NCI-H2081 treated with DMSO at 0.1 percent for 48 hours (cell line): Measurements from ENCODE around the gene UNC13B.
"Not testable (repeated sequence)": the region's sequence is repeated elsewhere in the genome, so short reads cannot be mapped to it uniquely, and the experiment has no call there.

ENCODE experiments used
- DNase-seq: peaks from one replicate; lab custom pipeline; 2025; lab: John Stamatoyannopoulos, UW

UNC13B gene

DNA sequence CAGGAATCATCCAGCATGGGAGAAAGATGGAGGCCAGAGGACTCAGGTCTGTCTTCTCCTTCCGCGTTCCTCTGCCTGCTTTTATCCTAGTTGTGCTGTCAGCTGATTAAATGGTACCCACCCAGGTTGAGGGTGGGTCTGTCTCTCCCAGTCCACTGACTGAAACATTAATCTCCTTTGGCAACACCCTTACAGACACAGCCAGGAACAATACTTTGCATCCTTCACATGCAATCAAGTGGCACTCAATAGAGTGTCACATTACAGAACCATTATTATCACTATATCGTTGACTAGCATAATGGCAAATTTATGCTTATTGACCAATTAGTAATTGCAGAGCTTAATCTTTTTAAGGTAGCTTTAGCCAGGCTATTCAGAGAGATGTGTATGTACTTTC is 64.8 kb downstream of the UNC13B start:
- peak; percentile 41 for DNase-seq

DNA sequence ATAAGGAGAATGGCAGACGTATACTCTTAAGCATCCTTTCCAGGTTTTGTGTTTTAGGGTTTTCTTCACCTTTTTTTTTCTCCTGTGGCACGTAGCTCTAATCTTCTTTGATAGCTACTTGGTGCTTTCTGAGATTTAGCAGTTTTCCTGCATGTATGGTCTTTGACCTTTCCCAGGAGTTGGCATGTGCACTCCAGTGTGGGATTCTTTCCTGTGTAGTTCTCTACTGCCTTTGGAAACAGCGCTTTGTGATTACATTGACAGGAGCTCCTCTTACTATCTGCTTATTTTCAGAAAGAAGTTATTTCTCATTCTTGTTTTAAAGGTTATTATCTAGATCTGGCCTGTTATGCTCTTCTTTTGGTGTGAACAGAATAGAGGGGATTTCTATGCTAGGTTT is 65.5 kb downstream of the UNC13B start:
- no peak for DNase-seq

DNA sequence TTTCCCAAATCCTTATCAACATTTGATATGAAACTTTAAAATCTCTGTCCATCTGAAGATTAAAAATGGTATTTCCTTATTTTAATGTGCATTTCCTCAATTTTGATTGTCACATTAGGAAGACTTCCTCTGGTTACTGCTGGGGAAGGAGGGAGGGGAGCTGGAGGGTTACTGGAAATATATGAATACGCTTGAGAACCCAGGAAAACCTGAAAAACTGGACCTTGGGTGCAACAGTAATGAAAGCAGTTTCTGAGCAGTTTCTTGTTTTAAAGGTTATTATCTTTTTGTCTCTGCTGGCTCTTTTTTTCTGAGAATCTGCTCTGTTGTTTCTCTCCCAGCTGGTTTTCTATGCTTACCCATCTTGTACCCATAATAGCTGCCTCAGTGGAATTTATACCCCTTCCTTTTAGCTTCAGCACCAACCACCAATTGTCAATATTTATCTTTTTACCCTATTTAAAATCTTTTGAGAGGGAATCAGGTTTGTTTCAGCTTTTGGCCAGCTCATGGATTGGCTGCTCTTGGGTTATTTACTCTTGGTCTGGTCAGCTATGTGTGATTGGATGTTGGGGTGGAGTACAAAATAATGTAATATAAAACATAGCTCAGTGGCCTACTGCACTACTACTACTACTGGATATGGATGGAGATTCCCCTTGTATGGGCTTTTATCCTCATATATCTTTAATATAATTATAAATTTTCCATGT is 67.4 kb downstream of the UNC13B start:
- no peak for DNase-seq

DNA sequence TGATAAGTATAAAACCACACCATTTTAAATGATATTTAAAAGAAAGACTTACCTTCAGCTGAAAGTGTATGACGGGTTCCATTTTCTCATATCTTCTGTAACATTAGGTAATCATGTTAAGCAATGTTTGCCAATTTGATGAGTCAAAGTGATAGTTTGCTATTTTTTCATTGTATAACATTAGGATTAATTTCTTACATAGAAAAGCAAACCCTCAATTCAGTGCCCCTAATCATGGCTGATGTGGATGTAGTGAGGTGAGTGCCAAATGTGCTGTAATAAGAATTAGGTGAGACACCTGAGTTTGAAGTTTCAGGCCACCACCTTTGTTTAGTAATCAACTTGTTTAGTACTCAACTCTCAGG is 68.0 kb downstream of the UNC13B start:
- no peak for DNase-seq

DNA sequence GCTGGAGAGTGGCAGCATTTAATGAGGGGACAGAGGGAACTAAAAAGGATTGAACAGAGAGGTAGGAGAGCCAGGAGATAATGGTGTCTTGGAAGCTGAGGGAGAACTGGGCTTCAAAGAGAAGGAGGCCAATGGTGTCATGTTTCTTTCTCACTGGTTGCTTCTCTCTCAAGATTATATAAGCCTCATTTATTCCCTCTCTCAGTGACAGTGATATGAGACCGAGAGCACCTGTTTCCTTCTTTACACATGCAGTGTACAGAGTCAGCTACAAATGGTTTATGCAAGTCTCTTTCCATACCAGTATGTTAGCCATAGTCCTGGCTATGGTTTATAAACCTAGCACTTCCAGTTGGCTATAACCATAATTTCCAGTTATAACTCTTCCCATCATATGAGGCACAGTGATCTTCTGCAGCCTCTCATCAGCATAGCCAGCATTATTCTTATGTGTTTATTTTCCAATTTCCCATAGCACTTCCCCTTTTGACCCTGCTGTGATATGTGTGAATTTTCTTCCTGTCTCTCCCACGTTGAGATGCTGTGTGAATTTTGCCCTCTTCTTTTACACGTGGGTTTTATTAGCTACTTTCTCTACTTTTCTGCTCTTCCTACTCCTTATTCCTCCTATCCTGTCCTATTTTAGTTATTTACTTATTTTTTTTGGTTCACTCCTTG is 71.2 kb downstream of the UNC13B start:
- no peak for DNase-seq

DNA sequence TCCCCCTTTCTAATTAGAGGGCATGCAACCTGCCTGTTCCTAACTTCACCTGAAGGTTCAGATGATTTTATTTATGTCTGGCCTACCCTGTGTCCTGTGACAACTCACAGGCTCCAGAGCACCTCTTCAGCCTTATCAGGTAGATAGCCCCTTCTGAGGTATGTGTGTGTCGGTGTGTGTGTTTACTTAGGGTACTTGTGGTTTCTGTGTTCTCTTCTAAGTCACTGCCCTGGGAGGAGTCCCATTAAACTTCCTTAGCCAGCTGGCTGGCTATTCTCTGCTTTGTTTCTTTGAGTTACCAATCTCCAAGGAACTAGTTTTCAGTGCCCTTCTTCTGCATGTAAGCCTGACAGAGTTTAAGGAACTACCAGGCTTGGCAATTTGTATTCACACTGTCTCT is 74.9 kb downstream of the UNC13B start:
- no peak for DNase-seq

DNA sequence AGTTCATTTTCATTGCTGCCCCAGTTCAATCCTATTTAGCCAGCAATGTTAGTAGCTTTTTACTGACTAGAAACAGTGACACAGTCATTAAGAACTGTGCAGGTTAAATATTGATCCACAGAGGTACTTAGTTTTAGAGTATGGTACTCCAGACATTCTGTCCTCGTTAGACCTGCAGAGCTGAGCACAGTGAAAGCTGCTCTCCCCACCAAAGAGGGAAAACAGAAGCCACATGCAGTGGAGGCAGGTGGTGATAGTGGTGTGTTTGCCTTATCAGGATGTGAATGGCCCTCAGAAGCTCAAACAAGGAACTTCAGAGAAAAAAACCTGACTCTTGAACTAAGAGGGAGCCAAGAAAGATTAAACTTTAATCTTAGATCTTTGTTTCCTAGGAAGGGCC is 75.5 kb downstream of the UNC13B start:
- no peak for DNase-seq

DNA sequence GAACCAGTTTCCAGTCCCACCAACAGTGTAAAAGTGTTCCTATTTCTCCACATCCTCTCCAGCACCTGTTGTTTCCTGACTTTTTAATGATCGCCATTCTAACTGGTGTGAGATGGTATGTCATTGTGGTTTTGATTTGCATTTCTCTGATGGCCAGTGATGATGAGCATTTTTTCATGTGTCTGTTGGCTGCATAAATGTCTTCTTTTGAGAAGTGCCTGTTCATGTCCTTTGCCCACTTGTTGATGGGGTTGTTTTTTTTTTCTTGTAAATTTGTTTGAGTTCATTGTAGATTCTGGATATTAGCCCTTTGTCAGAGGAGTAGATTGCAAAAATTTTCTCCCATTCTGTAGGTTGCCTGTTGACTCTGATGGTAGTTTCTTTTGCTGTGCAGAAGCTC is 84.1 kb downstream of the UNC13B start:
- DNase-seq = not testable (repeated sequence)

DNA sequence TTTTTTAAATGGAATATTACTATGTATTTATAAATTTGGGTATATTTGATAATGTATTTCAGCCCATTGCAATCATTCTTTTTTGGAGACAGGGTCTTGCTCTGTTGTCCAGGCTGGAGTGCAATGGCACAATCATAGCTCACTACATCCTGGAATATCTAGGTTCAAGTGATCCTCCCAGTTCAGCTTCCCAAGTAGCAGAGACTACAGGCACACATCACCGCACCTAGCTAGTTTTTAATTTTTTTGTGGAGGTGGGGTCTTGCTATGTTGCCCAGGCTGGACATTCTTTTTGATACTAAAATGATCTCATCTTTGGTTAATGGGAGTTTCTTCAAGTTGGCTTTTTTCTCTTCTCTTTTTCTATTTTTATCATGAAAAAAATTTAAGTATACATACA is 91.3 kb downstream of the UNC13B start:
- DNase-seq = no peak

DNA sequence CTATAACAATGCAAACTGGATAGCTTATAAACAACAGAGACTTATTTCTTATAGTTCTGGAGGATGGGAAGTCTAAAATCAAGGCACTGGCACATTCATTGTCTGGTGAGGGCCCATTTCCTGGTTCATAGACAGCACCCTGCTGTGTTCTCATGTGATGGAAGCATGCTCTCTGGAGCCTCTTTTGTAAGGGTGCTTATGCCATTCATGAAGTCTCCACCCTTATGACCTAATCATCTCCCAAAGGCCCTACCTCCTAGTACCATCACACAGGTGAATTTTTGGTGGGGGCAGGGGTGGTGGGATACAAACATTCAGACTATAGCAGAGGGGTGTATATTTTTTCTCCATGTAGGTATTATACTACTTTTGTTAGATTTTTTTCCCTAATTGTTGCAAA is 92.4 kb downstream of the UNC13B start:
- DNase-seq = no peak

DNA sequence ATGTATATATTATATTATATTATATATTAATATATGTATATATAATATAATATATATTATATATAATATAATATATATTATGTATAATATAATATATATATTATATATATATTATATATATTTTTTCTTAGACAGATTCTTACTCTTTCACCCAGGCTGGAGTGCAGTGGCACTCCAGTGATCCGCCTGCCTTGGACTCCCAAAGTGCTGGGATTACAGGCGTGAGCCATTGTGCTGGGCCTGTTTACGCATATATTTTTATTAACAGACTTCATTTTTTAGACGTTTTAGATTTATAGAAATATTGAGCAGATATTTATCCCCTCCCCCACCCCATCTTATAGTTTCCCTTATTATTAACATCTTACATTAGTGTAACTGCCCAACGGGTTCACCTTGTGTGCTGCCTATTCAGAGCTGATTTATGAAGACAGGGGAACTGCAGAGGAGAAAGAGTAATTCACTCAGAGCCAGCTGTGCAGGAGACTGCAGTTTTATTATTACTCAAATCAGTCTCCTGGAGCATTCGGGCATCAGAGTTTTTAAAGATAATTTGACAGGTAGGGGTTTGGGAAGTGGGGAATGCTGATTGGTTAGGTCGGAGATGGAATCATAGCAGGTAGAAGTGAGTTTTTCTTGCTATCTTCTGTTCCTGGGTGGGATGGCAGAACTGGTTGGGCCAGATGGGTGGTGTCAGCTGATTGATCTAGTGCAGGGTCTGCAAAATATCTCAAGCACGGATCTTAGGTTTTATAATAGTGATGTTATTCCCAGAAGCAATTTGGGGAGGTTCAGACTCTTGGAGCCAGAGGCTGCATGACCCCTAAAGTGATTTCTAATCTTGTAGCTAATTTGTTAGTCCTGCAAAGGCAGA is 93.4 kb downstream of the UNC13B start:
- no peak for DNase-seq

DNA sequence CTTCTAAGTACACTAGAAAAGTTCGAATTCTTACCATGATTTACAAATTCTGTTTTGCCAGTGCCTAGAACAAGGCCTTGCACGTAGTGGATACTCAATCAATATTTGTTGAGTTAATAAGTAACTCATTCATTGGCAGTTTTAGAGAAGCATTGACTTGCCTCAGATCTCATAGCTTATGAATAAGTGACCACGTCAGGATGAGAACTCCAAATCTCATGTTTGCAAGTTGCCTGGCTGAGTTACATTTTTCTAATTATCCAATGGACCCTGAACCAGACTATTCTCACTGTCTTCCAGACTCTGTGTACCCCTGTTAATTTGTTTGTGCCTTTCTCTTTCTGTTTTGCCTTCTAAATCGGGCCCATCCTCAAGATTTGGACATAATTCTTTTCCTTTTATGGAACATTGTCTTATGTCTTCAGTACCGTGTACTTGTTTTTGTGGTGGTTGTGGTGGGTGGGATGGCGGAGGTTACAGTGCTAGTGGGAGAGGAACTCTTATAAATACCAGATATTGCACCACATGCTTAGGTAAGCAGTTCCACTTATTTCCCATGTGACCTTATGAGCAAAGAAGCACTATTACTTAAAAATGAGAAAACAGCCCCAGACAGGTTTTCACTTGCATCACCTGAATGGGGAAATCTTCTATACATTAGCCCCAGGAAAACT is 96.3 kb downstream of the UNC13B start:
- no peak for DNase-seq

DNA sequence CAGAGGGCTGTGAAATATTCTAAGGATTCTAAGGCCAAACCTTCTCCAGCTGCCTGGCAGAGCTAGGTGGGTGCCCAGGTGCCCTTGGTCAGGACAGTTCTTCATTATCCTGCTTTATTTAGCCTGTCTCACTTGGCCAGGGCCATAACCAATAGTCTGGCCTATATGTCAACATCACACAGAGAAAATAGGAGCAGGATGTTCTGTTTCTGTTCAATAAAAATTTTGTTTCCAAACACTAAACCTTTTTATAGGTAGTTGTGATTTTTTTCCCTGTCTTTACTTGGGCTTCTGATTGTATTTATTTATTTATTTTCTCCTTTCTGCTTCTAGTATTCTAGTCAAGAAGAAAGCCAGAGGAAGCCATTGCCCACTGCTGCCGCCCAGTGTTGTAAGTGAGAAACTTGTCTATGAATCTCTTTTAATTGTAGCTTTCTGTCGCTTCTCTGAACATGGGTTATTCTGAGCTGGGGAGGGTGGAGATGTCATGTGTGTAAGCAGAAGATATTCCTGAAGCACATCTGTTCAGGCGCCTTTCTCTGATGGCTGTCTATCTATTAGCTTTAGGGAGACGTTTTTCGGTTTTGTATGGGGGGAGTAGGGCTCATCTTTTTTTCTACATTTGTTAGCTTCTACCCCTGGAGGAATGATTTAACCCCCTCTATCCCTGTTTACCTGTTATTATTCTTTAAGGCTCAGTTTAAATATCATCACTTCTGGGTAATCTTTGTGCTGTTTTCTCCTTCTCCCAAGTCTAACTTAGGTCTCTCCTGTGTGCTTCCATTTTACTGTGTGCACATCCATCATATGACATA is 97.1 kb downstream of the UNC13B start:
- DNase-seq = peak; percentile 5

DNA sequence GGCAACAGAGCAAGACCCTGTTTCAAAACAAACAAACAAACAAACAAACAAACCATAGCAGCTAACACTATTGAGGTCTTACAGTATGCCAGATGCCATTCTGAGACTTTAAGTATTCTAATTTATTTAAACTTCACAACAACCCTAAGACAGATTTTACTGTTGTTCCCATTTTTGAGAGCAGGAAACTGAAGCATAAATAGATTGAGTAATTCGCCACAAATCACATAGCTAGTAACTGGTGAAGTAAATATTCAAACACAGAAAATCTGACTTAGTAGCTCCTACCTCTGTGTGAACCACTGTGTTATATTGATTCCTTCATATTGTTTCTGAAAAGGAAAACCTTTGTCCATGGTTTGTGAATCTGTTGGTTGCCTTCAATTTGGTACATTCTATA is 98.4 kb downstream of the UNC13B start:
- no peak for DNase-seq

DNA sequence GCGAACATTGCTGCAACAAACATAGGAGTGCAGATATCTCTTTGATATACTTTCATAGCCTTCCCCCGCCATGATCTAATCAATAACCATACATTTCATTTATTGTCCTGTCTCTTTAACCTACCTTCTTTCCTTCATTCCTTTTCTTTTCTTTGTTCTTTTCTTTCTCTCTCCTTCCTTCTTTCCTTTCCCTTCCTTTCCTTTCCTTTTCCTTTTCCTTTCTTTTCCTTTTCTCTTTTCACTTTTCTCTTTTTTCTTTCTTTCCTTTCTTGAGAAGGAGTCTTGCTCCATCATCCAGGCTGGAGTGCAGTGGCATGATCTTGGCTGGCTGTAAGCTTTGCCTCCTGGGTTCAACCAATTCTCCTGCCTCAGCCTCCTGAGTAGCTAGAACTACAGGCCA is 100.3 kb downstream of the UNC13B start:
- DNase-seq = no peak

DNA sequence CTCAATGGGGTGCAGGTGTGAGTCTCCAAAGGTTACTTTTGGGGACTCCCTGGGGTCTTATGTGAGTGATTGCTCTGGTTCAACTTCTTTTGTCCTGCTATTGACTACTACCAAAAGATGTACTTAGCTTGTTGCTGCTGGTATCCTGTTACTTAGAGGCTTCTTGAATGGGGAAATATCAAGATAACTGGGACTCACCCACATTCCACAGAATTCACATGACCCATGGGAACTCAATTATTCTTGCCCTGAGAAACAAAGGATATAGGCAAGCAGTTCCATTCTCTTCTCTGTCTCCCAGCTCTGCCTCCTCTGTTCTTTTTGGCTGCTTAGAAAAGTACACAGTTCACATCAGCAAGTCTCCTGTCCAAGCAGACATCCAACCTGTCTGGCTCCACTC is 105.9 kb downstream of the UNC13B start:
- no peak for DNase-seq

DNA sequence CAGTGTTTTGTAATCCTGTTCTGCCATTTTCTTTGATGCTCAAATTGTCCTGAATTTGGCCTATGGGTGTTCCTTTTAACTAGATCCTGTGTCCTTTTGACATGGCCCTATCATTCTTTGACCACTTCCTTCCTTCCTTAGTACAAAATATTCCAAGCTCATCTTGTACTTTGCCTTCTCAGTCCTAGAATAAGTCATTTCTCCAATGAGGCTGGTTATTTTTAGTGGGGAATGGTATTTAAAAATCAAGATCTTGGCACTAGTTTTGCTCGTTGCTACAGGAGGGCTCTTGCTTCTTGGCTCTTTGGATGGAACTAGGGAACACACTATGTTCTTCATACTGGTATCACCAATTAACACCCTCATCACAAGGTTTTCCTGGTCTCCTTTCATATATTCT is 108.1 kb downstream of the UNC13B start:
- DNase-seq = no peak

DNA sequence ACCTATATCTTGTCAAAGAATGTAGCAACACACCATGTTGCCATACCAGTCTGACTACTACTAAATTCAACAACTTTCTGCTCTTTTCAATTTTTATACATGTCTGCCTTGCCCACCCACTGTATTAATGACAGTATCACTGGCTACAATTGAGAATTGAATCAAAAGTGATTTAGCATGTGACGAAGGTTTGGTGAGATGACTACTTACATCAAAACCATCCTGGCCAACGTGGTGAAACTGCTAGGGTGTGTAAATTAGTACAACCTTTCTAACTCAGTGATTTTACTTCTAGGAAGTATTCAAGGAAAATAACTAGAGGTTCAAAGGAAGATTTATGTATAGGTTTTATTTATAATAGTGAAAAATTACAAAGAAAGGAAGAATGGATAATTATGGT is 109.8 kb downstream of the UNC13B start:
- no peak for DNase-seq

DNA sequence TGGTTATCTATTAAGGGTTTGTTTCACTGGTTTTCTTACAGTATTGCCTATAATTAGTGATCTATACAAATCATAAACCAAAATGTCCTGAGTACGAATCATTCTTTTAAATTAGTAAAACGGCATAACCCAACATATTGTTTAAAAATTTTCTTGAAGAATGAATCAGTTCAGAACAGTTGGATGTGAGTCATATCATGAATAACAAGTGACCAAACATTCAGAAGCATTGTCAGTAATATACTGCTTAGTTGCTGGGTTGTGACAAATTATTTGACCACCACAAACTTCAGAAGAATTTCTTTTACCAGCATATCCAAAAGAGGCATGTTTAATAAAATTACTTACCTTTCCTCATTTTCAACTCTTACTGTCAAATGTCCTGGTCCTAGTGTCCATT is 111.2 kb downstream of the UNC13B start:
- no peak for DNase-seq

DNA sequence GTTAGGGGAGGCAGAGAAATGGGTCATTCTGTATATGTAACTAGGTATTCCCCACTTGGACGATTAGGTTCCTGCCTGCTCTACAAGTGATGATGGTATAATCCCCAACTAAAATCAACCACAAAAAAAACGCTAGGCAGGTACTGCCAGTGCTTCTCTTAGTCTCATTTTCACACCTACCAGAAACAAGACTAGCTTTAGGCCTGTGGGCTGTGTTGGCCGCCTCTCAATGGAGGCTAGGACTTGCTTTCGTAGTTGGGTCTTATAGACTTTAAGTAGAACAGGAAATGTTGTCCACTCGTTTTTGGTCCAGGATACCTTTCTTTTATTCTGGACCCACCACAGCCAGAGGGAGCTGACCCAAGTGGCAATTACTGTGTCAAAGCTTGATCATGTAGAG is 111.8 kb downstream of the UNC13B start:
- DNase-seq = no peak

DNA sequence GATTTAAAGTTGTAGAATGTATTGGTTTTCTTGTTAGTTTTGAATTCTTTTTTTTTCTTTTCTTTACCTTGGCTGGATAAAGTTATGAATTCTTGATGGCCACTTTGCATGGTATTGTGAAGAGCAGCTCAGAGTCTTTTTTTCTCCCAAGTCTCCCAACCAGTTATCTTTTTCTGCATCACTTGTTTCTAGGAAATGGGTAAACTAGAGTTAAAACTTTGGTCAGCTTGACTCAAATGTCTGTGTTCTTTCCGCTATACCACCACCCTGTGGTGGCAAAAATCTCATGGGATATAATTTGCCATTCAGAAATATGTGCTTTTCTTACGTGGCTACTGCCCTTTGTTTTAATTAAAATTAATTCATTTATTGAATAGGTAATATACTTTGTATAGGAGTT is 113.2 kb downstream of the UNC13B start:
- no peak for DNase-seq

DNA sequence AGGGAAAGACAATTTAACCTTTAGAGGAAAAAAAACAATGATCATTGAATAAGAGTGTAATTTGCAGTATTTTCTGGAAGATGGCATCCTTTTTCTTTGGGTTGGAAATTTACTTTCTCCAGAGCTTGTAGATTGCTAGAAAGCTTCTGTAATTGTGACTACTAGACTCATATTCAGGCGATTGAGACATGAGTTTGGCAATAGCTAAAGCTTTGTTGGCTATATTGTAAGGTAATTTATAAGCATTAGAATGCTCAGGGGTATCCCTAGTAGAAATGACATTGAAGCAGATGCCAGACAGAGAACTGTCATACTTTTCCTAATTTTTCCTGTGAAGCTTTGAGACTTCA is 115.3 kb downstream of the UNC13B start:
- DNase-seq = no peak
